ENCODE measurements around the gene TARDBP.
"Not testable (repeated sequence)": the region's sequence is repeated elsewhere in the genome, so short reads cannot be mapped to it uniquely, and the experiment has no call there.

TARDBP gene

GRCh38 chr1:11012260-11013159 lies at the start of gene TARDBP:
TARDBP (plus strand) TSS chr1:11012654; CDS start chr1:11013728, 1,074 bp downstream.
- DNase-seq (ENCODE audit: low read depth), result peak; percentile 81

DNA sequence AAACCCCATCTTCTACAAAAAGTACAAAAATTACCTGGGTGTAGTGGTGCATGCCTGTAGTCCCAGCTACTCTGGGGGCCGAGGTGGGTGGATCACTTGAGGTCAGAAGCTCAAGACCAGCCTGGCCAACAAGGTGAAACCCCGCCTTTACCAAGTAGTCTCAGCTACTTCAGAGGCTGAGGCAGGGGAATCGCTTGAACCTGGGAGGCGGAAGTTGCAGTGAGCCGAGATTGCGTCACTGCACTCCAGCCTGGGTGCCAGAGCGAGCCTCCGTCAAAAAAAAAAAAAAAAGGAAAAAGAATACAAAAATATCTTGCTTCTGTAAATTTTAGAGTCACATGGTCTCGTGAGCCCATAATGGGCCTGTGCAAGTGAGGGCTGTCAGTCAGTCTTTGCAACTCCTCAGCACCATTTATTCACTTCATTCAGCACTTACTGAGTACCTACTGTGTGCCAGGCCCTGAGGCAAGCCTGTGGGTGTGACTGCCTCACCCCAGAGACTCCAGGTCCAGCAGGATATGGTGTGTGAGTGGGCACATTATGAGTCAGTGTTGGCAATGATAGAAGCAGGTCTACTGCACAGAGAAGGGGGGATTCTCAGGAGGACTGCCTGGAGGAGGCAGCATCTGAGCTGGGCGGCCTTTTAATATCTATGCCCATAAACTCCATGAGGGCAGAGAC lies 46.8 kb upstream of the TARDBP start:
- DNase-seq (ENCODE audit: low read depth), result peak; percentile 9

- no peak for DNase-seq (ENCODE audit: low read depth)
Observed at GRCh38 chr1:10967090-10967489, 45.4 kb upstream of the TARDBP start.

GRCh38 chr1:10968411-10968826 lies 44.0 kb upstream of the TARDBP start:
- DNase-seq (ENCODE audit: low read depth), result peak; percentile 33

DNA sequence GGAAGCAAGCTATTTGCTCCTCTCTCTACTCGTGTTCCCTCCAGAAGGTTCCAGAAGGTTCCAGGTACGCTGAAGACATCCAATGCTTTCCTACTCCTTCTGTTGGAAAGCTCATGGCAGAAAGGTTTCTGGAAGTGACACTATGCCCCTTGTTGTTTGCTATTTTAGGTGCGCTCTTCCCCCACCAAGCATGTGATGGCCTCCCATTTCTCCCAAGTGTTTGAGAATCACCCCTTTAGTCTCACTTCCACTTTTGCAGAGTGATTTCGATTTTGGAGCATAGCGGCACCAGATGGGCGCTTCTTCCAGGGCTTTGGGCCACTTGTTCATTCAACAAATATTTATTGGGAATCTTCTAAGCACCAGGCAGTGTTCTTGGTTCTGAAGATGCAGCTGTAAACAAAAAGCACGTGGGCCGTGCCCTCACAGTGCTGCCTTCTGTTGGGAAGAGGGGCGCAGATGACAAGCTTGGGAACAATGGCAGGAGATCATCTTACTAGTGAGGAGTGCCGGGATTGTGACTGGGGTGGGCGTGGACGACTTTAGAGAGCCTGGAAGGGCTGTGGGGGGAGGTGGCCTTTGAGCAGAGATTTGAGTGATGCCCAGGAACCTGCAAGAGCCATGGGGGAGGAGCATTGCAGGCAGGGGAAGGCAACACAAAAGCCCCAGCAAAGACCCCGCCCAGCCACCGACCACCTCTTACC lies 43.0 kb upstream of the TARDBP start:
- no peak for DNase-seq (ENCODE audit: low read depth)

DNA sequence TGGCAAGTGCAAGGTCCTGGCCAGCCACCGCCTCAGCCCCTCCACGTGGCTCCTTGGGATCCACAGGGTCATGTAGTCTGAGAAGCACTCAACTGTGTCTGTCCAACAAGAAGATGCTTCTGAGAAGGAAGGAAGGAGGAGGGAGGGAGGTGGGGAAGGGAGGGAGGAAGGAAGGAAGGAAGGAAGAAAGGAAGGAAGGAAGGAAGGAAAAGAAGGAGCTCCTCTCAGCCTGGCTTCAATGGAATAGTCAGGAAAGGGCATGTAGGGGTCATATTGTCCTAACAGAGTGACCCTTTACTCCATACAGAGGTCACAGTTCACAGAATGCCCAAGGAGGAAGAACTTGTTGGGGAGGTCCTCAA lies 42.5 kb upstream of the TARDBP start:
- no peak for DNase-seq (ENCODE audit: low read depth)

DNA sequence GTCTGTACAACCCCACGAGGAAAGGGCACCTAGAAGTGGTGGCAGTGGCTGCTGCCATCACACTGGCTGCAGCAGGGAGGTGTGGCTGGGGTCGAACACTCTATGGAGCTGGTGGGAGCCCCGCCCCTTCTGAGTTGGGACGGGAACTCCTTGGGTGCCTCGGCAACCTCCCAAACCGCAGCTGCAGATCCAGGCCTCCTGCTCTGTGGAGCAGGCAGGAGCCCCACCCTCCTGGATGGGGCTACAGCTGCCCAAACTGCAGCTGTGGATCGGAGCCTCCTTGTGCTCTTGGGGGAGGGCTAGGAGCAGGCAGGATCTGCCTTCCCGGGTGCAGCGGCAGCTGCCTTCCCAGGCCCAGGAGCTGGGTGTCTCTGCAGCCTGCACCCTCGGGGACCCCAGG lies 38.9 kb upstream of the TARDBP start:
- DNase-seq (ENCODE audit: low read depth), result no peak

DNA sequence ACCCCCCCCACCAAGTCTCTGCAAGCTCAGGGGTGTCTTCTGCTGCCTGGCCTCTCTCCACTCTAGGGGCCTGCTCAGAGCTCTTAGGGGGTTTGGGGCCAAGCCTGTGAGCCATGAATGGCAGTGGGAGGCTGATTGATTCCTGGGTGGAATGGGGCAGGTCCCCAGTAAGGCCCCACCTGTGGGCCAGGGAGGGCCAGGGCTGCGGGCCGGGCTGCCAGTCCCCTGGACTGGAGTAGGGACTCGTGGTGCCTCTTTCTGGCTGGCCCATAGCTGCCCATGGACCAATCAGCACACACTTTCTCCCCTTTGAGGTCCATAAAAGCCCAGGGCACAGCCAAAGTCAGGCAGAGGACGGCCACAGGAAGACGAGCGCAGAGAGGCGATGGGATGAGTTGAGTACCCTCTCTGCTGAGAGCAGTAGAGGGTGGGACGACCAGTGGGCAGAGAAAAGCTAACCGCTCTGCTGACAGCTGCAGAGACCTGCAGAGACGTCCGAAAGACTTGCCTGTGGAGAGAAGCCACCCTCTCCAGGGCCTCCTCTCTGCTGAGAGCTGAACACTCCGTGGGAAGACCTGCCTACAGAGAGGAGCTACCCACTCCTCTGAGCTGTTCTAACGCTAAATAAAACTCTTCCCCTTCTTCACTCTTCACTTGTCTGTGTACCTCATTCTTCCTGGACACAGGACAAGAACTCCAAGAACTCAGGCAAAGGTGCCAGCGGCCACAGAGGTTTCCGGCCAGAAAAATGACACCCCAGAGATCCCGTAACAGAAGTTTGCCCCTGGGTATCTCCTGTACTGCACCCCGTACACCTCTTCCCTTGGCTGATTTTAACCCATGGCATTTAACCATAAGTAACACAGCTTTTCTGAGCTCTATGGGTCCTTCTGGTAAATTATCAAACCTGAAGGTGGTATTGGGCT lies 38.2 kb upstream of the TARDBP start:
- no peak for DNase-seq (ENCODE audit: low read depth)

DNA sequence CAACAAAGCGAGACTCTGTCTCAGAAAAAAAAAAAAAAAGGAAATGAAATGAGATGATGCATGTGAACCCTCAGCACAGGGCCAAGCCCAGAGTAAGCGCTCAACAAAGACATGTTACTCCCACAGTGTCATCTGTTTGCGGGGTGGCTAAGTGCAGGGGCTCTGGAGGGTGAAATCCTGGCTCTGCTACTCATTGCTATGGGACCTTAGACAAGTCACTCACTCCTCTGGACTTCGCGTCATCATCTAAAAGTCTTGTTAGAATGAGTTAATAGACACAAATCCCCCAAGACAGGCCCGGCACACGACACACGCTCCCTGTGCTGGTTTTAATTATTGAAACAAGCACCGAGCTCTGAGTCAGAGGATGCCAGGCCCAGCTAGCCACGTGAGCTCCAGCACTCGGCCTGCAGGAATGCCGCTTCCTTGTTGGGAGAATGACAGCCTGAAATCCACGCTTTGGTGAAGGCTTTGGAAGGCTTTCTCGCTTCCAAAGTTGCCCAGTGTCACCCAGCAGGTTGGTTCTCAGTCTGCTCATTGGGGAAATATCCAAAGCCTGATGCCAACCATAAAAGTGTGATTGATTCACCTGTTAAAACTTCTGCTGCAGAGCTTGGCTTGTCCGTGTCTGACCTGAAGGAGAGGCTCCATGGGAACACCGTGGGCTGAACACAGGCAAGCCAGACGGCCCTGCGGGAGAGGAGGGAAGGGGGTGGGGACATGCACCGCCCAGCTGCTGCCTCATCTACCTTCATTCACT lies 36.7 kb upstream of the TARDBP start:
- DNase-seq (ENCODE audit: low read depth), result peak; percentile 65

DNA sequence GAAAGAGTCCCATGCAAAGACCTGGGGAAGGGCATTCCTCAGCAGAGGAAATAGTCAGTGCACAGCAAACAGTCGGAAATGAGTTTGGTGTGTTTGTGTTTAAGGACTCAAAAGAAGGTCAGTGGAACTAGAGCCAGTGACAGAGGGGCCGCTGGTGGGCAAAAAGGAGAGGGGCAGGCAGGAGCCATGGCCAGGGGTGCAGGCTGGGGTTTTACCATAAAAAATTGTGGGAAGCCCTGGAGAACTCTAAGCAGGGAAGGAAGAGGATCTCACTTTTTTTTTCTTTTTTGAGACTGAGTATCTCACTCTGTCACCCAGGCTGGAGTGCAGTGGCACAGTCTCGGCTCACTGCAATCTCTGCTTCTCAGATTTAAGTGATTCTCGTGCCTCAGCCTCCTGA lies 33.7 kb upstream of the TARDBP start:
- DNase-seq (ENCODE audit: low read depth), result no peak

DNA sequence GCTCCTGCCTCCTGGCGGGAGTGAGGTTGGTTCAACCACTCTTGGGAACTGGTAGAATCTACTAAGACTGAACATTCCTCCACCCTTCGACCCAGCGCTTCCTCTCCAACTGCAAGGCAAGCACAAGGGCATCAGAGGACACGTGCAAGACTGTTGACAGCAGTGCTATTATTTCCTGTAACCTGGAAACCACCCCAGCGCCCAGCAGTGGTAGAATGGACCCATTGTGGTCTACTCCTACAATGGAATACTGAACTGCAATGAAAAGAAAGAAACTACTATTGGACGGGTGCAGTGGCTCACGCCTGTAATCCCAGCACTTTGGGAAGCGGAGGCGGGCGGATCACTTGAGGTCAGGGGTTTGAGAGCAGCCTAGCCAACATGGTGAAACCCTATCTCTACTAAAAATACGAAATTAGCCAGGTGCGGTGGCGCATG lies 33.0 kb upstream of the TARDBP start:
- DNase-seq (ENCODE audit: low read depth), result no peak

GRCh38 chr1:10980094-10980577 lies 32.3 kb upstream of the TARDBP start:
- DNase-seq (ENCODE audit: low read depth), result peak; percentile 61

DNA sequence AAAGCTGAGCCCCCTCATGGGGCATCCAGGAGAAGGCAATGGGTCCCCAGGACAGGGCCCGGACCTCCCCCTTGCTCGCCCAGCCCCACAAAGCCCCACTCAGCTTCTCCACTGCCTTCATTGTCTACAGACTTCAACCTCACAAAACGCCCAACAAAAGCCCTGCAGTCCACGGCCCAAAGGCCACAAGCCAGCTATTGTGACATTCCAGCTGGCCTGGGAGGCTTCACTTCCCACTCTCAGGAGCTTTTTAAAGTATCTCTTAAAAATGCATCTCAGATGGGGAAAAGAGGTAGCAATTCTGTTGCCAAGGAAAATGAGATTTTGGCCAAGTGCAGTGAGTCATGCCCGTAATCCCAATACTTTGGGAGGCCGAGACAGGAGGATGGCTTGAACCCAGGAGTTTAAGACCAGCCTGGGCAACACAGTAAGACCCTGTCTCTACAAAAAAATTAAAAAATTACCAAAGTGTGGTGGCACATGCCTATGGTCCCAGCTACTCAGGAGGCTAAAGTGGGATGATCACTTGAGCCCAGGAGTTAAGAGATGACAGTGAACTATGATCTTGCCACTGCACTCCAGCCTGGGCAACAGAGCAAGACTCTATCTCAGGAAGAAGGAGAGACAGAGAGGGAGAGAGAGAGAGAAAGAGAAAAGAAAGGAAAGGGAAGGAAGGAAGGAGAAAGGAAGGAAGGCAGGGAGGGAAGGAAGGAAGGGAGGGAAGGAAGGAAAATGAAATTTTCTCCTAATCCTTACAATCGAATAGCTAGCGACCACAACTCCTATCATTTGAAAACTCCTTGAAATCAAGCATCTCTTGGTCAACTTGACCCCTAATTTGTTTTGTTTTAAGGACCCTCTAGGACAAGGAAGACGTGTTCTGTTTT lies 31.4 kb upstream of the TARDBP start:
- no peak for DNase-seq (ENCODE audit: low read depth)

- DNase-seq (ENCODE audit: low read depth), result no peak
Observed at GRCh38 chr1:10986525-10986890, 25.9 kb upstream of the TARDBP start.

GRCh38 chr1:10987840-10988417 lies 24.5 kb upstream of the TARDBP start:
- DNase-seq (ENCODE audit: low read depth), result no peak

DNA sequence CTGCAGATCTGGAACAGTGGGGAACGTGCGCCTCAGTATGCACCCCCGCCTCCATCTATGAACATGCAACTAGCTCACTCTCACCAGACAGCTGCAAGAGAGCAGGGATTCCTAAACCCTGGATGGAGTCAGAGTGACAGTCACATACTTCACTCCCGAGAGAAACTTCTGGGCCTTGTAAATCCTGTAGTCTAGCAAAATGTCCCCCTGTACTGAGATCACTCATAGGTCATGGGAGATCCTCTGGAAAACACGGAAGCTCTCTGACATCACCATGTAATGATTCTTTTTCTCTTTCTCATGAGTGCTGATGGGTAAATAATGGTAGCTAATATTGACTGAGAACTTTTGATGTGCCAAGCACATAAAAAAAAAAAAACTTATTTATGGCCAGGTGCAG lies 23.4 kb upstream of the TARDBP start:
- DNase-seq (ENCODE audit: low read depth), result no peak

DNA sequence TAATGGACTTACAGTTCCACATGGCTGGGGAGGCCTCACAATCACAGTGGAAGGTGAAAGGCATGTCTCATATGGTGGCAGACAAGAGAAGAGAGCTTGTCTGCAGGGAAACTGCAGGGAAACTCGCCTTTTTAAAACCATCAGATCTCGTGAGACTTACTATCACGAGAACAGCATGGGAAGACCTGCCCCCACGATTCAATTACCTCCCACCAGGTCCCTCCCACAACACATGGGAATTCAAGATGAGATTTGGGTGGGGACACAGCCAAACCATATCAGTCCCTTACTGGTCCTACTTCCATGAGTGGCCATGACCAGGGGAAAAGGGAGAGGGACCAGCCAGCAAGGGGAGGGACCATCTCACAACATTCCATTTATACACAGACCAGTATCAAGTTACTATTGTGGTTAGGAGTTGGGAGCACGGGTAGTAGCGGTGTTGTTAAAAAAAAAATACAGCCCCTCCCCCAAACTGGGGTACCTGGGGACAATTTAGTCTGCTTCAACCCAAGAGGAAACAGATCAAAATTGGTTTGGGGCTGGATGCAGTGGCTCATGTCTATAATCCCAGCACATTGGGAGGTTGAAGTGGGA lies 22.4 kb upstream of the TARDBP start:
- DNase-seq (ENCODE audit: low read depth), result not testable (repeated sequence)

- DNase-seq (ENCODE audit: low read depth), result no peak
Observed at GRCh38 chr1:10990828-10991227, 21.6 kb upstream of the TARDBP start.

GRCh38 chr1:10992004-10992403 lies 20.4 kb upstream of the TARDBP start:
- DNase-seq (ENCODE audit: low read depth), result not testable (repeated sequence)

All from amniotic epithelial cell (primary cell).